Vagina (tissue), 2 donors: ENCODE results near the gene AMY2B. TPM values are rescaled to one million over a fixed set of nuclear protein-coding genes. Genes with fewer than 3 reads are reported as not detected.
"Not testable (repeated sequence)": the region's sequence is repeated elsewhere in the genome, so short reads cannot be mapped to it uniquely, and the experiment has no call there.

Source experiments
- DNase-seq, 2 donors: peaks; one replicate each; pipeline ENCODE4 v3.0.0-alpha.2; 2017; ENCODE audit errors: extremely low spot score in 2 of 2
- H3K27ac ChIP-seq: fragments of 200-600 bp; sonication (generic); one replicate; pipeline ENCODE4 v1.5.1; 2019
- H3K27me3 ChIP-seq: fragments of 200-600 bp; sonication (generic); one replicate; pipeline ENCODE4 v1.5.1; 2019
- H3K36me3 ChIP-seq, 2 donors: fragments of 200-600 bp; sonication (generic); one replicate each; pipeline ENCODE4 v1.5.1; 2017 to 2019
- H3K4me1 ChIP-seq: fragments of 200-600 bp; sonication (generic); one replicate; pipeline ENCODE4 v1.5.1; 2019
- H3K4me3 ChIP-seq, 2 donors: fragments of 200-600 bp; sonication (generic); 1 replicate in 1 of 2; 2 replicates in 1 of 2; pipeline ENCODE4 v1.5.1; 2016 to 2019
- H3K9me3 ChIP-seq: fragments of 200-600 bp; sonication (generic); one replicate; pipeline ENCODE4 v1.5.1; 2019
- POLR2A ChIP-seq, 2 donors: fragments of 450-650 bp; IDR thresholded peaks; one replicate each; pipeline ENCODE4 v1.6.1; 2017; ENCODE audit warnings: antibody characterized with exemption in 2 of 2, mild to moderate bottlenecking in 2 of 2, moderate library complexity in 2 of 2
- POLR2AphosphoS5 ChIP-seq, 2 donors: sonication (generic); formaldehyde crosslinking; IDR thresholded peaks; one replicate each; pipeline ENCODE4 v1.9.0; 2017; ENCODE audit warnings: antibody characterized with exemption in 2 of 2, mild to moderate bottlenecking in 2 of 2, low read depth in 1 of 2; ENCODE audit not compliant: insufficient read depth in 1 of 2
- intact Hi-C: fragments of 100-400 bp; cut with DNase I; formaldehyde crosslinking; loops from one replicate; pipeline ENCODE4 v1.15.1; 2023
- total RNA-seq: library from RNA; depleted of rRNA; stranded (reverse); fragments of >200 nt; gene quantifications from one replicate; pipeline ENCODE4 v1.2.3, GENCODE V29; 2016
- TF ChIP-seq, protein P1 (sequence below), 3 experiments: fragments of 450-650 bp in 2 of 3; fragments of 200-600 bp in 1 of 3; sonication (generic) in 1 of 3; IDR thresholded peaks; one replicate each; pipeline ENCODE4 v1.5.1; 2017 to 2019; ENCODE audit warnings: antibody characterized with exemption in 3 of 3, mild to moderate bottlenecking in 2 of 3, moderate library complexity in 2 of 3

The AMY2B gene
- total RNA-seq, 1 donor from 2014 or later, result 25.0 TPM

DNA sequence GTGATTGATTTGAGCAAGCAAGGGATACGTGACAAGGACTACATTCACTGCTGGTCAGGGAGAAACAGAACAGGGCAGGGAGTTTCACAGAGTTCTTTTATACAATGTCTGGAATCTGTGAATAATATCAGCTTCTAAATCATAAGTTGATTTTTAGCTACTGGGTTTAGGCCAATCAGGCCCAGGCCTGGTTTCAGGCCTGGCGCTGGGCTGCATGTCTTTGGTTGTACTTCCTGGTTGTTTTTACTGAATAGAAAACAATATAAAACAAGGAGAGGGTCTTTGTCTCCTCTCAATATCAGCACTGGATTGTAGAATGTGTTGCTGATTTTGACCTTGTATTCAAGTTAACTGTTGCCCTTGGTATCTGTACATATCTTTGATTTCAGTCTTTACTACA lies 45.0 kb downstream of the AMY2B start:
- no peaks in the 10 kb centered on the region for H3K27me3 ChIP-seq
- TF ChIP-seq POLR2AphosphoS5 (IDR thresholded peaks at IDR 0.05; ENCODE audit: insufficient read depth in 1 of 2, low read depth in 1 of 2), result no peak
- TF ChIP-seq POLR2A (IDR thresholded peaks at IDR 0.05), result no peak
- TF ChIP-seq, protein P1, sequence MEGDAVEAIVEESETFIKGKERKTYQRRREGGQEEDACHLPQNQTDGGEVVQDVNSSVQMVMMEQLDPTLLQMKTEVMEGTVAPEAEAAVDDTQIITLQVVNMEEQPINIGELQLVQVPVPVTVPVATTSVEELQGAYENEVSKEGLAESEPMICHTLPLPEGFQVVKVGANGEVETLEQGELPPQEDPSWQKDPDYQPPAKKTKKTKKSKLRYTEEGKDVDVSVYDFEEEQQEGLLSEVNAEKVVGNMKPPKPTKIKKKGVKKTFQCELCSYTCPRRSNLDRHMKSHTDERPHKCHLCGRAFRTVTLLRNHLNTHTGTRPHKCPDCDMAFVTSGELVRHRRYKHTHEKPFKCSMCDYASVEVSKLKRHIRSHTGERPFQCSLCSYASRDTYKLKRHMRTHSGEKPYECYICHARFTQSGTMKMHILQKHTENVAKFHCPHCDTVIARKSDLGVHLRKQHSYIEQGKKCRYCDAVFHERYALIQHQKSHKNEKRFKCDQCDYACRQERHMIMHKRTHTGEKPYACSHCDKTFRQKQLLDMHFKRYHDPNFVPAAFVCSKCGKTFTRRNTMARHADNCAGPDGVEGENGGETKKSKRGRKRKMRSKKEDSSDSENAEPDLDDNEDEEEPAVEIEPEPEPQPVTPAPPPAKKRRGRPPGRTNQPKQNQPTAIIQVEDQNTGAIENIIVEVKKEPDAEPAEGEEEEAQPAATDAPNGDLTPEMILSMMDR (IDR thresholded peaks at IDR 0.05), result no peak
- no peaks in the 10 kb centered on the region for H3K36me3 ChIP-seq
- intact Hi-C loops, result no loop called here
- no peaks in the 10 kb centered on the region for H3K9me3 ChIP-seq
- DNase-seq, result no peak
- no peak overlapping the region for H3K27ac ChIP-seq
- no peak overlapping the region for H3K4me3 ChIP-seq
- H3K4me1 ChIP-seq, result no peaks in the 10 kb centered on the region

DNA sequence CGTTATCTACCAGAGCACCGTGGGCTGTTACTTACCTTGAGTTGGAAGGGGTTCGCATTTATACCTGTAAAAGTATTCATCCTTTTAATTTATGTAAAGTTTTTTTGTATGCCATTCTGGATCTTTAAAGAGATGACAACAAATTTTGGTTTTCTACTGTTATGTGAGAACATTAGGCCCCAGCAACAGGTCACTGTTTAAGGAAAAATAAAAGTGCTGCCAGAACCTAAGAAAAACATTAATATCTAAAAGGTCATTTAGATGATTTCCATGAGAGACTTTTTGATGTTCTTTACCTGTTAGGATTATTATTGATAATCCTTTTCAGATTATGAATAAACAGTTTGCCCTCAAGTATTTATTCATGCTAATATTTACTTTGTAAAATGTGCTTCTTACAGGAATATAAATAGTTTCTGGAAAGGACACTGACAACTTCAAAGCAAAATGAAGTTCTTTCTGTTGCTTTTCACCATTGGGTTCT lies 45.6 kb downstream of the AMY2B start, which contains the start of gene AMY2A:
Gene AMY2A (plus strand): TSS at position 434 of the 484 bp plus-strand sequence. CDS start 14 bp downstream, at position 448.
- H3K4me3 ChIP-seq, H3K9me3 ChIP-seq, intact Hi-C loops, H3K27ac ChIP-seq, DNase-seq, H3K36me3 ChIP-seq, H3K27me3 ChIP-seq, H3K4me1 ChIP-seq: not testable (repeated sequence)

DNA sequence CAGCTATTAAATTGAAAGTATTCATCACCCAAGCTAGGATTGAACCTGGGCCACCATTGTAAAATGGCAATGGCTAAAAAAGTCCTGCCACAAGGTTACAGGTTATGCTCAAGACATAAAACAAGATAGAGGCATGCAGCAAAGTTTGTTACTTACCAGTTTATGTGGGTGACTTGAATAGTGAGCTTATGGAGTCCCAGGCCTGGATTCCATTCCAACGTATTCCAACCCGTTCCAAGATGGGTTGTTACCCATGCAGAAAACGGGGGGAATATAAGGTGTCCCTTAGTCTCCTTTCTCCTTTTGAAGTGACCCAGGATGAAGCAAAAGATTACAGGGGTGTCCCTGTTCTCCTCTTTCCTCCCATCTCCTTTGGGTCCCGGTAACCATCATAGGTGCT lies 56.0 kb downstream of the AMY2B start:
- H3K9me3 ChIP-seq, DNase-seq, intact Hi-C loops: not testable (repeated sequence)

More for the DNA sequence above, 56.0 kb downstream of the AMY2B start:
- not testable (repeated sequence) for H3K4me3 ChIP-seq, H3K4me1 ChIP-seq, H3K27me3 ChIP-seq, H3K36me3 ChIP-seq, H3K27ac ChIP-seq

Other genes starting within 250 kb of the AMY2B start
- 21.6 TPM for gene RNPC3, start 45.9 kb upstream of the AMY2B start, total RNA-seq
- not detected for gene AMY2A, start 45.8 kb downstream of the AMY2B start, total RNA-seq
- not detected for gene AMY1A, start 84.2 kb downstream of the AMY2B start, total RNA-seq
- gene AMY1B, start 124.6 kb downstream of the AMY2B start, total RNA-seq, result not detected
- gene AMY1C, start 178.3 kb downstream of the AMY2B start, total RNA-seq, result not detected